HG02642 (cell line): Measurements from ENCODE around the gene ITFG2.
A peak's percentile ranks its signal among the peaks of the same experiment; 100 is the strongest.
"Not testable (repeated sequence)": the region's sequence is repeated elsewhere in the genome, so short reads cannot be mapped to it uniquely, and the experiment has no call there.

ENCODE experiments used
- ATAC-seq: cut with Tn5 transposase; IDR thresholded peaks from one replicate; pipeline ENCODE4 v1.9.1; 2021; ENCODE audit warnings: mild to moderate bottlenecking; ENCODE audit not compliant: unreplicated experiment, poor library complexity

ITFG2 gene

GRCh38 chr12:2812290-2813213, at the start of gene ITFG2:
TSS of gene ITFG2 (plus strand) at chr12:2812668. CDS start at chr12:2812761, 93 bp downstream.
- ATAC-seq, result peak; percentile 95

- ATAC-seq, result no peak
Measured at GRCh38 chr12:2764398-2764797, 48.1 kb upstream of the ITFG2 start.

GRCh38 chr12:2765052-2765451, 47.4 kb upstream of the ITFG2 start:
- ATAC-seq, result no peak

GRCh38 chr12:2765608-2766007, 46.9 kb upstream of the ITFG2 start:
- ATAC-seq, result no peak

GRCh38 chr12:2768224-2768961, 44.1 kb upstream of the ITFG2 start:
- ATAC-seq, result no peak

GRCh38 chr12:2769866-2770533, 42.5 kb upstream of the ITFG2 start:
- ATAC-seq, result no peak

- ATAC-seq, result not testable (repeated sequence)
Measured at GRCh38 chr12:2770544-2770943, 41.9 kb upstream of the ITFG2 start.

- ATAC-seq, result no peak
Measured at GRCh38 chr12:2772370-2772769, 40.1 kb upstream of the ITFG2 start.

- no peak for ATAC-seq
Measured at GRCh38 chr12:2773199-2773875, 39.1 kb upstream of the ITFG2 start.

GRCh38 chr12:2775431-2775830, 37.0 kb upstream of the ITFG2 start:
- no peak for ATAC-seq

- no peak for ATAC-seq
Measured at GRCh38 chr12:2776129-2776806, 36.2 kb upstream of the ITFG2 start.

GRCh38 chr12:2779281-2779680, 33.2 kb upstream of the ITFG2 start:
- no peak for ATAC-seq

- ATAC-seq, result peak; percentile 54
Measured at GRCh38 chr12:2783936-2784600, 28.4 kb upstream of the ITFG2 start.

GRCh38 chr12:2785017-2785416, 27.5 kb upstream of the ITFG2 start:
- no peak for ATAC-seq

- ATAC-seq, result no peak
Measured at GRCh38 chr12:2791089-2791488, 21.4 kb upstream of the ITFG2 start.

GRCh38 chr12:2792671-2793500, 19.6 kb upstream of the ITFG2 start:
- no peak for ATAC-seq

GRCh38 chr12:2793561-2793960, 18.9 kb upstream of the ITFG2 start:
- no peak for ATAC-seq

GRCh38 chr12:2794191-2794735, 18.2 kb upstream of the ITFG2 start:
- ATAC-seq, result peak; percentile 16
